Measurements from ENCODE around the gene NUDT3. TPM values are rescaled to one million over a fixed set of nuclear protein-coding genes. Genes with fewer than 3 reads are reported as not detected.

Gene NUDT3
- total and polyA plus RNA-seq, 9 of the 15 experiments (the other 6 are each of a cell fraction or from before 2014, with no cell fraction given) = 5.4 to 81.2 (median 56.4) TPM

GRCh38 chr6:34315780-34316179 lies 76.7 kb downstream of the NUDT3 start (continued):
- TF ChIP-seq MBD1 (CRISPR knock-in tag; IDR thresholded peaks at IDR 0.05) (no peak), ZNF165 (CRISPR knock-in tag; IDR thresholded peaks at IDR 0.05; ENCODE audit: borderline replicate concordance) (no peak), COPS2 (conservative IDR thresholded peaks at IDR 0.05) (no peak), SRSF1 (IDR thresholded peaks at IDR 0.05; ENCODE audit: low read depth, low read length) (no peak), NRF1 (conservative IDR thresholded peaks at IDR 0.05 in 1 of 2, IDR thresholded peaks at IDR 0.05 in 1 of 2) (no peak), NFYB (IDR thresholded peaks at IDR 0.05; ENCODE audit: extremely low read depth, insufficient read length) (no peak), L3MBTL2 (IDR thresholded peaks at IDR 0.05) (peak; percentile 58), TEAD1 (CRISPR knock-in tag; IDR thresholded peaks at IDR 0.05) (peak in 1 of 2 experiments; percentile 93; a peak in 2 of 4 replicates), ZNF518B (CRISPR knock-in tag; IDR thresholded peaks at IDR 0.05) (no peak)
- TF ChIP-seq, protein P1, sequence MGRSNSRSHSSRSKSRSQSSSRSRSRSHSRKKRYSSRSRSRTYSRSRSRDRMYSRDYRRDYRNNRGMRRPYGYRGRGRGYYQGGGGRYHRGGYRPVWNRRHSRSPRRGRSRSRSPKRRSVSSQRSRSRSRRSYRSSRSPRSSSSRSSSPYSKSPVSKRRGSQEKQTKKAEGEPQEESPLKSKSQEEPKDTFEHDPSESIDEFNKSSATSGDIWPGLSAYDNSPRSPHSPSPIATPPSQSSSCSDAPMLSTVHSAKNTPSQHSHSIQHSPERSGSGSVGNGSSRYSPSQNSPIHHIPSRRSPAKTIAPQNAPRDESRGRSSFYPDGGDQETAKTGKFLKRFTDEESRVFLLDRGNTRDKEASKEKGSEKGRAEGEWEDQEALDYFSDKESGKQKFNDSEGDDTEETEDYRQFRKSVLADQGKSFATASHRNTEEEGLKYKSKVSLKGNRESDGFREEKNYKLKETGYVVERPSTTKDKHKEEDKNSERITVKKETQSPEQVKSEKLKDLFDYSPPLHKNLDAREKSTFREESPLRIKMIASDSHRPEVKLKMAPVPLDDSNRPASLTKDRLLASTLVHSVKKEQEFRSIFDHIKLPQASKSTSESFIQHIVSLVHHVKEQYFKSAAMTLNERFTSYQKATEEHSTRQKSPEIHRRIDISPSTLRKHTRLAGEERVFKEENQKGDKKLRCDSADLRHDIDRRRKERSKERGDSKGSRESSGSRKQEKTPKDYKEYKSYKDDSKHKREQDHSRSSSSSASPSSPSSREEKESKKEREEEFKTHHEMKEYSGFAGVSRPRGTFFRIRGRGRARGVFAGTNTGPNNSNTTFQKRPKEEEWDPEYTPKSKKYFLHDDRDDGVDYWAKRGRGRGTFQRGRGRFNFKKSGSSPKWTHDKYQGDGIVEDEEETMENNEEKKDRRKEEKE (IDR thresholded peaks at IDR 0.05; ENCODE audit: borderline replicate concordance in 1 of 2, control insufficient read depth in 1 of 2, low read depth in 2 of 2, low read length in 1 of 2) = no peak
- TF ChIP-seq, protein P2, sequence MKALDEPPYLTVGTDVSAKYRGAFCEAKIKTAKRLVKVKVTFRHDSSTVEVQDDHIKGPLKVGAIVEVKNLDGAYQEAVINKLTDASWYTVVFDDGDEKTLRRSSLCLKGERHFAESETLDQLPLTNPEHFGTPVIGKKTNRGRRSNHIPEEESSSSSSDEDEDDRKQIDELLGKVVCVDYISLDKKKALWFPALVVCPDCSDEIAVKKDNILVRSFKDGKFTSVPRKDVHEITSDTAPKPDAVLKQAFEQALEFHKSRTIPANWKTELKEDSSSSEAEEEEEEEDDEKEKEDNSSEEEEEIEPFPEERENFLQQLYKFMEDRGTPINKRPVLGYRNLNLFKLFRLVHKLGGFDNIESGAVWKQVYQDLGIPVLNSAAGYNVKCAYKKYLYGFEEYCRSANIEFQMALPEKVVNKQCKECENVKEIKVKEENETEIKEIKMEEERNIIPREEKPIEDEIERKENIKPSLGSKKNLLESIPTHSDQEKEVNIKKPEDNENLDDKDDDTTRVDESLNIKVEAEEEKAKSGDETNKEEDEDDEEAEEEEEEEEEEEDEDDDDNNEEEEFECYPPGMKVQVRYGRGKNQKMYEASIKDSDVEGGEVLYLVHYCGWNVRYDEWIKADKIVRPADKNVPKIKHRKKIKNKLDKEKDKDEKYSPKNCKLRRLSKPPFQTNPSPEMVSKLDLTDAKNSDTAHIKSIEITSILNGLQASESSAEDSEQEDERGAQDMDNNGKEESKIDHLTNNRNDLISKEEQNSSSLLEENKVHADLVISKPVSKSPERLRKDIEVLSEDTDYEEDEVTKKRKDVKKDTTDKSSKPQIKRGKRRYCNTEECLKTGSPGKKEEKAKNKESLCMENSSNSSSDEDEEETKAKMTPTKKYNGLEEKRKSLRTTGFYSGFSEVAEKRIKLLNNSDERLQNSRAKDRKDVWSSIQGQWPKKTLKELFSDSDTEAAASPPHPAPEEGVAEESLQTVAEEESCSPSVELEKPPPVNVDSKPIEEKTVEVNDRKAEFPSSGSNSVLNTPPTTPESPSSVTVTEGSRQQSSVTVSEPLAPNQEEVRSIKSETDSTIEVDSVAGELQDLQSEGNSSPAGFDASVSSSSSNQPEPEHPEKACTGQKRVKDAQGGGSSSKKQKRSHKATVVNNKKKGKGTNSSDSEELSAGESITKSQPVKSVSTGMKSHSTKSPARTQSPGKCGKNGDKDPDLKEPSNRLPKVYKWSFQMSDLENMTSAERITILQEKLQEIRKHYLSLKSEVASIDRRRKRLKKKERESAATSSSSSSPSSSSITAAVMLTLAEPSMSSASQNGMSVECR (CRISPR knock-in tag; IDR thresholded peaks at IDR 0.05) = no peak
- TF ChIP-seq, protein P3, sequence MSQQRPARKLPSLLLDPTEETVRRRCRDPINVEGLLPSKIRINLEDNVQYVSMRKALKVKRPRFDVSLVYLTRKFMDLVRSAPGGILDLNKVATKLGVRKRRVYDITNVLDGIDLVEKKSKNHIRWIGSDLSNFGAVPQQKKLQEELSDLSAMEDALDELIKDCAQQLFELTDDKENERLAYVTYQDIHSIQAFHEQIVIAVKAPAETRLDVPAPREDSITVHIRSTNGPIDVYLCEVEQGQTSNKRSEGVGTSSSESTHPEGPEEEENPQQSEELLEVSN (IDR thresholded peaks at IDR 0.05; ENCODE audit: borderline replicate concordance in 1 of 2, extremely low read depth in 1 of 2, insufficient read depth in 1 of 2, insufficient read length in 1 of 2, low read depth in 1 of 2, low read length in 1 of 2, poor library complexity in 1 of 2, severe bottlenecking in 1 of 2) = no peak
